ENCODE measurements around the gene CD80.

DNA sequence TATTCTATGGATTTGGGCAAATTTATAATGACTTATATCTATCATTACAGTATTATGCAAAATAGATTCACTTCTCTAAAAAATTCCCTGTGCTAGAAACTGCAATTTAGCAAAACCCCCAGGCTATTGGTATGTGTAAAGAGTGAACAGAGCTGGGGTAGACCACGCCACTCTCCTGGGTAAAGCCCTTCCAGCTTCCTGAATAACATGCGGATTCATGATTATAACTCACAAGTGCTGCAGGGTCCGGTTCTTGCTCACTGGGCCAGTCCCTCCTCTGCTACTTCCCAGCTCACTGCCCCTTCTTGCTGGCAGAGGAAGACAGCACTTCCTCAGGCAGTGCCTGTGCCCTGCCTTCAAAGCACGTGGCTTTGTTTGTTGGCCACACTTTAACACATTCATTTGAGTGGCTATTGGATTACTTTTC lies 4.1 kb downstream of the CD80 start:
- no peak for TF ChIP-seq CREB1 (IDR thresholded peaks at IDR 0.05; ENCODE audit: low read depth)
- no peak for TF ChIP-seq NR2C2 (IDR thresholded peaks at IDR 0.05; ENCODE audit: borderline replicate concordance, control insufficient read depth, insufficient read length, low read depth)
- TF ChIP-seq YY1 (IDR thresholded peaks at IDR 0.05; ENCODE audit: low read depth, low read length) = no peak
- TF ChIP-seq KDM1A (IDR thresholded peaks at IDR 0.05; ENCODE audit: borderline replicate concordance) = no peak
- TF ChIP-seq POLR2AphosphoS5 (IDR thresholded peaks at IDR 0.05; ENCODE audit: low read length) = peak; percentile 74; the same call in 1 of the 2 replicates
- TF ChIP-seq EP300 (IDR thresholded peaks at IDR 0.05; ENCODE audit: borderline replicate concordance in 1 of 2, control insufficient read depth in 1 of 2, low read depth in 2 of 2, low read length in 2 of 2) = no peak
- no peak for TF ChIP-seq ZBTB11 (CRISPR knock-in tag; IDR thresholded peaks at IDR 0.05)
- no peak for TF ChIP-seq ATF3 (IDR thresholded peaks at IDR 0.05; ENCODE audit: borderline replicate concordance, extremely low read depth, low read depth, low read length)
- no peak for TF ChIP-seq CTCF (IDR thresholded peaks at IDR 0.05 in 2 of 3, conservative IDR thresholded peaks at IDR 0.05 in 1 of 3; ENCODE audit: control insufficient read depth in 2 of 3, extremely low read depth in 1 of 3, insufficient read depth in 1 of 3, low read depth in 3 of 3, low read length in 3 of 3)
- no peak for TF ChIP-seq CREM (IDR thresholded peaks at IDR 0.05; ENCODE audit: low read depth)
- TF ChIP-seq, protein P1, sequence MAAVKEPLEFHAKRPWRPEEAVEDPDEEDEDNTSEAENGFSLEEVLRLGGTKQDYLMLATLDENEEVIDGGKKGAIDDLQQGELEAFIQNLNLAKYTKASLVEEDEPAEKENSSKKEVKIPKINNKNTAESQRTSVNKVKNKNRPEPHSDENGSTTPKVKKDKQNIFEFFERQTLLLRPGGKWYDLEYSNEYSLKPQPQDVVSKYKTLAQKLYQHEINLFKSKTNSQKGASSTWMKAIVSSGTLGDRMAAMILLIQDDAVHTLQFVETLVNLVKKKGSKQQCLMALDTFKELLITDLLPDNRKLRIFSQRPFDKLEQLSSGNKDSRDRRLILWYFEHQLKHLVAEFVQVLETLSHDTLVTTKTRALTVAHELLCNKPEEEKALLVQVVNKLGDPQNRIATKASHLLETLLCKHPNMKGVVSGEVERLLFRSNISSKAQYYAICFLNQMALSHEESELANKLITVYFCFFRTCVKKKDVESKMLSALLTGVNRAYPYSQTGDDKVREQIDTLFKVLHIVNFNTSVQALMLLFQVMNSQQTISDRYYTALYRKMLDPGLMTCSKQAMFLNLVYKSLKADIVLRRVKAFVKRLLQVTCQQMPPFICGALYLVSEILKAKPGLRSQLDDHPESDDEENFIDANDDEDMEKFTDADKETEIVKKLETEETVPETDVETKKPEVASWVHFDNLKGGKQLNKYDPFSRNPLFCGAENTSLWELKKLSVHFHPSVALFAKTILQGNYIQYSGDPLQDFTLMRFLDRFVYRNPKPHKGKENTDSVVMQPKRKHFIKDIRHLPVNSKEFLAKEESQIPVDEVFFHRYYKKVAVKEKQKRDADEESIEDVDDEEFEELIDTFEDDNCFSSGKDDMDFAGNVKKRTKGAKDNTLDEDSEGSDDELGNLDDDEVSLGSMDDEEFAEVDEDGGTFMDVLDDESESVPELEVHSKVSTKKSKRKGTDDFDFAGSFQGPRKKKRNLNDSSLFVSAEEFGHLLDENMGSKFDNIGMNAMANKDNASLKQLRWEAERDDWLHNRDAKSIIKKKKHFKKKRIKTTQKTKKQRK (IDR thresholded peaks at IDR 0.05; ENCODE audit: low read depth, low read length) = no peak
